Muscle layer of colon (tissue), 2 donors: Measurements from ENCODE around the gene NLRP11.

Experiments
- H3K27ac ChIP-seq: one replicate; pipeline ENCODE4 v1.7.0; 2013; ENCODE audit warnings: low read depth, mild to moderate bottlenecking, low read length, moderate library complexity
- H3K27me3 ChIP-seq, 2 donors: one replicate each; pipeline ENCODE4 v1.7.0; 2013; ENCODE audit warnings: low read length in 2 of 2, mild to moderate bottlenecking in 2 of 2; ENCODE audit not compliant: insufficient read depth in 2 of 2, control insufficient read depth in 1 of 2
- H3K36me3 ChIP-seq: one replicate; pipeline ENCODE4 v1.7.0; 2013; ENCODE audit warnings: mild to moderate bottlenecking, low read length; ENCODE audit not compliant: insufficient read depth
- H3K4me1 ChIP-seq: one replicate; pipeline ENCODE4 v1.7.0; 2013; ENCODE audit warnings: mild to moderate bottlenecking, low read length; ENCODE audit not compliant: insufficient read depth
- H3K4me3 ChIP-seq, 2 donors: one replicate each; pipeline ENCODE4 v1.7.0; 2013; ENCODE audit warnings: low read length in 2 of 2, low read depth in 1 of 2, mild to moderate bottlenecking in 1 of 2, moderate library complexity in 1 of 2
- H3K9ac ChIP-seq: one replicate; pipeline ENCODE4 v1.7.0; 2013; ENCODE audit warnings: low read length
- H3K9me3 ChIP-seq: one replicate; pipeline ENCODE4 v1.7.0; 2013; ENCODE audit warnings: mild to moderate bottlenecking, low read length
- donor health status: abdominal sarcoma.
- donor health status: Adenocarcinoma of cecum.

Gene NLRP11

GRCh38 chr19:55836340-55836739 is 4.5 kb upstream of the NLRP11 start, which contains the start of gene NLRP4:
TSS of gene NLRP4 (plus strand) at chr19:55836540. CDS start at chr19:55852081, 15,541 bp downstream.
- Histone ChIP-seq H3K27ac (no peak within 1 kb of the TSS), H3K9me3 (no peaks in the 10 kb centered on the region), H3K4me3 (no peak within 1 kb of the TSS), H3K27me3 (no peaks in the 10 kb centered on the region), H3K9ac (no peak within 1 kb of the TSS), H3K4me1 (no peaks in the 10 kb centered on the region), H3K36me3 (no peaks in the 10 kb centered on the region)

- H3K9ac ChIP-seq, result no peak overlapping the region
- no peak overlapping the region for H3K4me3 ChIP-seq
- H3K4me1 ChIP-seq, result no peaks in the 10 kb centered on the region
- no peaks in the 10 kb centered on the region for H3K27me3 ChIP-seq
- no peaks in the 10 kb centered on the region for H3K9me3 ChIP-seq
- H3K27ac ChIP-seq, result no peak overlapping the region
- H3K36me3 ChIP-seq, result no peaks in the 10 kb centered on the region
Observed at GRCh38 chr19:55832676-55833075, 877 bp upstream of the NLRP11 start.

- no peaks in the 10 kb centered on the region for H3K27me3 ChIP-seq
- H3K27ac ChIP-seq, result no peak overlapping the region
- no peaks in the 10 kb centered on the region for H3K9me3 ChIP-seq
- no peak overlapping the region for H3K9ac ChIP-seq
- H3K36me3 ChIP-seq, result no peaks in the 10 kb centered on the region
- no peak overlapping the region for H3K4me3 ChIP-seq
- H3K4me1 ChIP-seq, result no peaks in the 10 kb centered on the region
Observed at GRCh38 chr19:55830656-55831055, 1.1 kb downstream of the NLRP11 start.

GRCh38 chr19:55820037-55820436 is 11.8 kb downstream of the NLRP11 start:
- Histone ChIP-seq H3K36me3 (no peaks in the 10 kb centered on the region), H3K9ac (no peak overlapping the region), H3K9me3 (no peaks in the 10 kb centered on the region), H3K27me3 (no peaks in the 10 kb centered on the region), H3K4me1 (no peaks in the 10 kb centered on the region), H3K4me3 (no peak overlapping the region), H3K27ac (no peak overlapping the region)

- Histone ChIP-seq H3K9ac (no peak overlapping the region), H3K9me3 (no peaks in the 10 kb centered on the region), H3K27ac (no peak overlapping the region), H3K36me3 (no peaks in the 10 kb centered on the region), H3K4me3 (no peak overlapping the region), H3K4me1 (no peaks in the 10 kb centered on the region), H3K27me3 (no peaks in the 10 kb centered on the region)
Observed at GRCh38 chr19:55813906-55814305, 17.9 kb downstream of the NLRP11 start.

- Histone ChIP-seq H3K9me3 (no peaks in the 10 kb centered on the region), H3K27ac (no peak overlapping the region), H3K27me3 (no peaks in the 10 kb centered on the region), H3K36me3 (no peaks in the 10 kb centered on the region), H3K9ac (no peak overlapping the region), H3K4me3 (no peak overlapping the region), H3K4me1 (no peaks in the 10 kb centered on the region)
Observed at GRCh38 chr19:55812449-55812848, 19.4 kb downstream of the NLRP11 start.

GRCh38 chr19:55811340-55811739 is 20.5 kb downstream of the NLRP11 start:
- no peak overlapping the region for H3K27ac ChIP-seq

GRCh38 chr19:55809381-55810058 is 22.3 kb downstream of the NLRP11 start:
- Histone ChIP-seq H3K9me3 (no peaks in the 10 kb centered on the region), H3K27ac (no peak overlapping the region), H3K4me3 (no peak overlapping the region)

More at GRCh38 chr19:55811340-55811739, 20.5 kb downstream of the NLRP11 start:
- H3K9ac ChIP-seq, result no peak overlapping the region
- no peak overlapping the region for H3K4me3 ChIP-seq
- no peaks in the 10 kb centered on the region for H3K27me3 ChIP-seq
- no peaks in the 10 kb centered on the region for H3K4me1 ChIP-seq
- H3K9me3 ChIP-seq, result no peaks in the 10 kb centered on the region
- H3K36me3 ChIP-seq, result no peaks in the 10 kb centered on the region

GRCh38 chr19:55802281-55802680 is 29.5 kb downstream of the NLRP11 start:
- Histone ChIP-seq H3K9ac (no peak overlapping the region), H3K9me3 (no peaks in the 10 kb centered on the region), H3K4me1 (no peaks in the 10 kb centered on the region), H3K36me3 (no peaks in the 10 kb centered on the region), H3K27me3 (no peaks in the 10 kb centered on the region), H3K4me3 (no peak overlapping the region), H3K27ac (no peak overlapping the region)

More at GRCh38 chr19:55809381-55810058, 22.3 kb downstream of the NLRP11 start:
- Histone ChIP-seq H3K27me3 (no peaks in the 10 kb centered on the region), H3K9ac (no peak overlapping the region), H3K4me1 (no peaks in the 10 kb centered on the region), H3K36me3 (no peaks in the 10 kb centered on the region)

GRCh38 chr19:55801416-55801815 is 30.4 kb downstream of the NLRP11 start:
- Histone ChIP-seq H3K9me3 (no peaks in the 10 kb centered on the region), H3K4me1 (no peaks in the 10 kb centered on the region), H3K9ac (no peak overlapping the region), H3K27ac (no peak overlapping the region), H3K36me3 (no peaks in the 10 kb centered on the region), H3K27me3 (no peaks in the 10 kb centered on the region), H3K4me3 (no peak overlapping the region)

GRCh38 chr19:55795021-55795420 is 36.8 kb downstream of the NLRP11 start:
- Histone ChIP-seq H3K36me3 (no peaks in the 10 kb centered on the region), H3K9me3 (no peaks in the 10 kb centered on the region), H3K27me3 (no peaks in the 10 kb centered on the region), H3K4me3 (no peak overlapping the region), H3K9ac (no peak overlapping the region), H3K4me1 (no peaks in the 10 kb centered on the region), H3K27ac (no peak overlapping the region)

GRCh38 chr19:55781112-55781511 is 50.7 kb downstream of the NLRP11 start:
- Histone ChIP-seq H3K4me3 (no peak overlapping the region), H3K27ac (no peak overlapping the region), H3K4me1 (no peaks in the 10 kb centered on the region), H3K36me3 (no peaks in the 10 kb centered on the region), H3K9me3 (no peaks in the 10 kb centered on the region), H3K9ac (no peak overlapping the region), H3K27me3 (no peaks in the 10 kb centered on the region)
